Measurements from ENCODE around the gene TMEM117.

- no peak for TF ChIP-seq CTCF (conservative IDR thresholded peaks at IDR 0.05; ENCODE audit: low read depth, low read length)
- no peak for TF ChIP-seq EZH2 (IDR thresholded peaks at IDR 0.05; ENCODE audit: borderline replicate concordance, low read depth, low read length, poor library complexity, severe bottlenecking)
Measured at GRCh38 chr12:44347145-44347544, 511.3 kb downstream of the TMEM117 start.

All from A673 (cell line).